WTC11 (cell line): ENCODE measurements around the gene INKA2. TPM values are rescaled to one million over a fixed set of nuclear protein-coding genes. Genes with fewer than 3 reads are reported as not detected.

Source experiments
- ATAC-seq: fragments of 200-7000 bp; cut with Tn5 transposase; 2 replicates; pipeline ENCODE4 v1.10.0; 2021; ENCODE audit warnings: mild to moderate bottlenecking, moderate library complexity
- CTCF ChIA-PET: fragments of 300-600 bp; sonication (Branson Sonifier 250); formaldehyde crosslinking; loops from one replicate; lab custom pipeline; 2021; ENCODE audit warnings: antibody characterized with exemption; lab: Charles Lee
- POLR2A ChIA-PET: fragments of 350-600 bp; sonication (Branson Sonifier 250); formaldehyde crosslinking; loops from one replicate; lab custom pipeline; 2021; ENCODE audit warnings: antibody characterized with exemption; lab: Charles Lee
- DNase-seq: peaks from one replicate; pipeline ENCODE4 v3.0.0; 2021; ENCODE audit warnings: low spot score
- H3K27ac Mint-ChIP-seq: 2 replicates; pipeline ENCODE4 v1.8.0; 2021; ENCODE audit warnings: mixed read lengths
- H3K27me3 Mint-ChIP-seq: 2 replicates; pipeline ENCODE4 v1.8.0; 2021; ENCODE audit warnings: low read depth, mild to moderate bottlenecking, moderate library complexity, mixed read lengths
- H3K36me3 Mint-ChIP-seq: 2 replicates; pipeline ENCODE4 v1.8.0; 2021; ENCODE audit warnings: mixed read lengths
- H3K4me1 Mint-ChIP-seq: 2 replicates; pipeline ENCODE4 v1.8.0; 2022; ENCODE audit warnings: mixed read lengths
- H3K4me3 Mint-ChIP-seq: 2 replicates; pipeline ENCODE4 v1.8.0; 2021; ENCODE audit warnings: mild to moderate bottlenecking, moderate library complexity, mixed read lengths
- H3K9me3 Mint-ChIP-seq: 2 replicates; pipeline ENCODE4 v1.8.0; 2021; ENCODE audit warnings: mixed read lengths
- ATF2 ChIP-seq: sonication (generic); formaldehyde crosslinking; IDR thresholded peaks from 2 replicates; pipeline ENCODE4 v1.8.1; 2022; ENCODE audit warnings: low read depth, missing genetic modification reagents, borderline replicate concordance
- ATF3 ChIP-seq: sonication (generic); formaldehyde crosslinking; conservative IDR thresholded peaks from 2 replicates; pipeline ENCODE4 v1.8.1; 2022; ENCODE audit warnings: mild to moderate bottlenecking, missing genetic modification reagents
- CREM ChIP-seq: sonication (generic); formaldehyde crosslinking; IDR thresholded peaks from 2 replicates; pipeline ENCODE4 v1.8.1; 2022; ENCODE audit warnings: mild to moderate bottlenecking, missing genetic modification reagents, moderate library complexity
- CTCF ChIP-seq: fragments of 200-600 bp; IDR thresholded peaks from 2 replicates; pipeline ENCODE4 v1.8.0; 2022; ENCODE audit warnings: antibody characterized with exemption
- E2F1 ChIP-seq: sonication (generic); formaldehyde crosslinking; IDR thresholded peaks from 2 replicates; pipeline ENCODE4 v1.8.0; 2022; ENCODE audit warnings: mild to moderate bottlenecking, missing genetic modification reagents
- EMX1 ChIP-seq: fragments of 250-450 bp; sonication (Bioruptor Pico); IDR thresholded peaks from 2 replicates; pipeline ENCODE4 v1.8.0; 2021; ENCODE audit warnings: mild to moderate bottlenecking
- ETV6 ChIP-seq: sonication (generic); formaldehyde crosslinking; IDR thresholded peaks from 2 replicates; pipeline ENCODE4 v1.8.1; 2022; ENCODE audit warnings: mild to moderate bottlenecking, missing genetic modification reagents
- FOXJ3 ChIP-seq: sonication (generic); formaldehyde crosslinking; IDR thresholded peaks from 2 replicates; pipeline ENCODE4 v1.9.0; 2021; ENCODE audit warnings: missing genetic modification reagents, mild to moderate bottlenecking, borderline replicate concordance
- FOXK1 ChIP-seq: sonication (generic); formaldehyde crosslinking; IDR thresholded peaks from 2 replicates; pipeline ENCODE4 v1.8.0; 2022; ENCODE audit warnings: mild to moderate bottlenecking, moderate library complexity, missing genetic modification reagents
- GTF2I ChIP-seq: fragments of 250-450 bp; sonication (Bioruptor Pico); conservative IDR thresholded peaks from 2 replicates; pipeline ENCODE4 v1.4.0; 2021; ENCODE audit warnings: mild to moderate bottlenecking
- HMGXB4 ChIP-seq: sonication (generic); formaldehyde crosslinking; IDR thresholded peaks from 2 replicates; pipeline ENCODE4 v1.8.1; 2023; ENCODE audit warnings: mild to moderate bottlenecking, moderate library complexity, missing genetic modification reagents
- JUN ChIP-seq: sonication (generic); formaldehyde crosslinking; IDR thresholded peaks from 2 replicates; pipeline ENCODE4 v1.8.0; 2023; ENCODE audit warnings: mild to moderate bottlenecking, missing genetic modification reagents
- MLX ChIP-seq: sonication (generic); formaldehyde crosslinking; IDR thresholded peaks from 2 replicates; pipeline ENCODE4 v1.8.1; 2023; ENCODE audit warnings: mild to moderate bottlenecking, missing genetic modification reagents, moderate library complexity
- OVOL2 ChIP-seq: fragments of 250-450 bp; sonication (Bioruptor Pico); IDR thresholded peaks from 2 replicates; pipeline ENCODE4 v1.9.0; 2021; ENCODE audit warnings: mild to moderate bottlenecking, borderline replicate concordance
- PREB ChIP-seq: sonication (generic); formaldehyde crosslinking; IDR thresholded peaks from 2 replicates; pipeline ENCODE4 v1.8.1; 2022; ENCODE audit warnings: mild to moderate bottlenecking, missing genetic modification reagents, moderate library complexity, borderline replicate concordance
- RELA ChIP-seq: sonication (generic); formaldehyde crosslinking; IDR thresholded peaks from 2 replicates; pipeline ENCODE4 v1.8.1; 2022; ENCODE audit warnings: missing genetic modification reagents, mild to moderate bottlenecking, borderline replicate concordance
- RORB ChIP-seq: fragments of 250-450 bp; sonication (Bioruptor Pico); IDR thresholded peaks from 2 replicates; pipeline ENCODE4 v1.9.0; 2021; ENCODE audit warnings: mild to moderate bottlenecking
- TCF7 ChIP-seq: sonication (generic); formaldehyde crosslinking; IDR thresholded peaks from 2 replicates; pipeline ENCODE4 v1.8.0; 2022; ENCODE audit warnings: mild to moderate bottlenecking, low read depth, missing genetic modification reagents, moderate library complexity
- ZBTB43 ChIP-seq: sonication (generic); formaldehyde crosslinking; IDR thresholded peaks from 2 replicates; pipeline ENCODE4 v1.8.1; 2023; ENCODE audit warnings: mild to moderate bottlenecking, missing genetic modification reagents
- ZNF317 ChIP-seq: sonication (generic); formaldehyde crosslinking; IDR thresholded peaks from 2 replicates; pipeline ENCODE4 v1.8.1; 2023; ENCODE audit warnings: low read depth, mild to moderate bottlenecking, moderate library complexity, missing genetic modification reagents, borderline replicate concordance
- ZNF423 ChIP-seq: fragments of 250-450 bp; sonication (Bioruptor Pico); IDR thresholded peaks from 2 replicates; pipeline ENCODE4 v2.1.2; 2022; ENCODE audit warnings: mild to moderate bottlenecking, moderate library complexity
- total RNA-seq: library from RNA; stranded (reverse); gene quantifications from 3 replicates; pipeline ENCODE4 v1.2.3, GENCODE V29; 2021

The INKA2 gene
- total RNA-seq, 1 experiment from 2014 or later: 20.1 TPM

- no peak for TF ChIP-seq E2F1
Measured at GRCh38 chr1:111775966-111776365, 36.8 kb upstream of the INKA2 start (continued).

- no peak for TF ChIP-seq ZNF423
- TF ChIP-seq TCF7: no peak
- no peak for TF ChIP-seq EMX1 (CRISPR knock-in tag)
- no peak for TF ChIP-seq ATF2 (CRISPR knock-in tag)
- no peak for TF ChIP-seq HMGXB4 (CRISPR knock-in tag)
- no peak for TF ChIP-seq OVOL2 (CRISPR knock-in tag)
- no peak for TF ChIP-seq GTF2I (CRISPR knock-in tag)
- no peak for TF ChIP-seq ETV6 (CRISPR knock-in tag)
- TF ChIP-seq ATF3 (CRISPR knock-in tag): no peak
- no peak for TF ChIP-seq JUN
- TF ChIP-seq FOXK1 (CRISPR knock-in tag): no peak
- TF ChIP-seq ZBTB43 (CRISPR knock-in tag): no peak
- TF ChIP-seq FOXJ3 (CRISPR knock-in tag): no peak
- no peak for TF ChIP-seq PREB (CRISPR knock-in tag)
- TF ChIP-seq ZNF317 (CRISPR knock-in tag): no peak
- peaks cover under 1% of the 10 kb centered on the region; the same call in 1 of the 2 replicates for H3K4me1 Mint-ChIP-seq
- ATAC-seq: no peak
- ChIA-PET POLR2A (no interaction called here), CTCF (no interaction called here)
- H3K9me3 Mint-ChIP-seq: no peaks in the 10 kb centered on the region
- no peak overlapping the region for H3K4me3 Mint-ChIP-seq
- H3K27ac Mint-ChIP-seq: no peak overlapping the region
- H3K36me3 Mint-ChIP-seq: peaks cover 14% of the 10 kb centered on the region
- no peaks in the 10 kb centered on the region; the same call in 1 of the 2 replicates for H3K27me3 Mint-ChIP-seq
- DNase-seq: no peak
Measured at GRCh38 chr1:111770916-111771315, 31.7 kb upstream of the INKA2 start.

GRCh38 chr1:111769517-111770146, 30.4 kb upstream of the INKA2 start:
- ChIA-PET CTCF (interaction anchor here (0.6 to 4.7 kb wide), 22 partner anchors 9 to 603 kb away, joined by 3 to 55 read pairs (median 4); partner anchors contain the start of gene INKA2), POLR2A (no interaction called here)
- ATAC-seq: no peak
- Mint-ChIP-seq H3K4me1 (no peaks in the 10 kb centered on the region), H3K36me3 (peaks cover 25% of the 10 kb centered on the region), H3K9me3 (no peaks in the 10 kb centered on the region), H3K27me3 (no peaks in the 10 kb centered on the region; the same call in 1 of the 2 replicates), H3K27ac (no peak overlapping the region), H3K4me3 (no peak overlapping the region)
- DNase-seq: no peak
- TF ChIP-seq EMX1 (CRISPR knock-in tag) (no peak), RORB (CRISPR knock-in tag) (no peak), RELA (CRISPR knock-in tag) (no peak), CREM (CRISPR knock-in tag) (no peak), PREB (CRISPR knock-in tag) (no peak), CTCF (peak; percentile 60), MLX (CRISPR knock-in tag) (no peak)
